HepG2 (cell line): ENCODE measurements around the gene PHLPP2. TPM values are rescaled to one million over a fixed set of nuclear protein-coding genes. Genes with fewer than 3 reads are reported as not detected.

Experiments used
- AHR ChIP-seq: IDR thresholded peaks from 2 replicates; pipeline ENCODE4 v1.6.1; 2018; ENCODE audit warnings: missing genetic modification reagents, missing compliant biosample characterization
- ARNTL ChIP-seq: sonication (generic); formaldehyde crosslinking; IDR thresholded peaks from 2 replicates; pipeline ENCODE4 v1.4.0; 2020; ENCODE audit warnings: mild to moderate bottlenecking, missing genetic modification reagents
- ATF6 ChIP-seq: sonication (generic); formaldehyde crosslinking; conservative IDR thresholded peaks from 2 replicates; pipeline ENCODE4 v1.4.0; 2020; ENCODE audit warnings: missing genetic modification reagents
- DMTF1 ChIP-seq: sonication (generic); formaldehyde crosslinking; IDR thresholded peaks from 2 replicates; pipeline ENCODE4 v1.4.0; 2020; ENCODE audit warnings: mild to moderate bottlenecking, missing genetic modification reagents
- GPBP1L1 ChIP-seq: sonication (generic); formaldehyde crosslinking; IDR thresholded peaks from 2 replicates; pipeline ENCODE4 v1.5.0; 2020; ENCODE audit warnings: mild to moderate bottlenecking, missing genetic modification reagents
- MLX ChIP-seq: IDR thresholded peaks from 2 replicates; pipeline ENCODE4 v1.6.1; 2016
- NBN ChIP-seq: fragments of 450-650 bp; conservative IDR thresholded peaks from 2 replicates; pipeline ENCODE4 v1.6.1; 2017
- SKI ChIP-seq: fragments of 450-650 bp; IDR thresholded peaks from one replicate; pipeline ENCODE4 v1.6.1; 2018; ENCODE audit warnings: mild to moderate bottlenecking; ENCODE audit not compliant: partially characterized antibody
- STAT5B ChIP-seq: sonication (generic); formaldehyde crosslinking; IDR thresholded peaks from 2 replicates; pipeline ENCODE4 v1.4.0; 2020; ENCODE audit warnings: missing genetic modification reagents
- TRIM22 ChIP-seq: fragments of 450-650 bp; IDR thresholded peaks from 2 replicates; pipeline ENCODE4 v1.6.1; 2017
- ZBTB21 ChIP-seq: sonication (generic); formaldehyde crosslinking; IDR thresholded peaks from 2 replicates; pipeline ENCODE4 v1.4.0; 2020; ENCODE audit warnings: missing genetic modification reagents
- ZNF142 ChIP-seq: sonication (generic); formaldehyde crosslinking; IDR thresholded peaks from 2 replicates; pipeline ENCODE4 v1.4.0; 2020; ENCODE audit warnings: missing genetic modification reagents
- ZNF276 ChIP-seq: sonication (generic); formaldehyde crosslinking; IDR thresholded peaks from 2 replicates; pipeline ENCODE4 v1.4.0; 2020; ENCODE audit warnings: mild to moderate bottlenecking, low read depth, missing genetic modification reagents
- ZNF333 ChIP-seq: sonication (generic); formaldehyde crosslinking; IDR thresholded peaks from 2 replicates; pipeline ENCODE4 v1.4.0; 2020; ENCODE audit warnings: mild to moderate bottlenecking, missing genetic modification reagents, borderline replicate concordance
- ZNF577 ChIP-seq: sonication (generic); formaldehyde crosslinking; IDR thresholded peaks from 2 replicates; pipeline ENCODE4 v1.4.0; 2020; ENCODE audit warnings: mild to moderate bottlenecking, low read depth, missing genetic modification reagents, borderline replicate concordance
- polyA plus RNA-seq, 8 experiments: library from polyadenylated mRNA; depleted of rRNA in 3 of 8; stranded (reverse) in 7 of 8; unstranded in 1 of 8; fragments of >200 nt; fragmentation: Illumina TruSeq in 4 of 8; extraction: Trizol in 4 of 8; gene quantifications; 2 replicates each; pipeline versions ENCODE4 v1.2.1 to v1.2.3, GENCODE V29; 2011 to 2016; ENCODE audit warnings: low read depth in 4 of 8, missing spikeins in 1 of 8, mixed read lengths in 1 of 8; ENCODE audit not compliant: insufficient read depth in 1 of 8
- total RNA-seq, 5 experiments: library from RNA; depleted of rRNA; stranded (reverse); fragments of >200 nt; fragmentation: Illumina TruSeq; extraction: Trizol; gene quantifications; 2 replicates each; pipeline ENCODE4 v1.2.3, GENCODE V29; 2016; ENCODE audit warnings: low read depth in 1 of 5

PHLPP2 gene
- total and polyA plus RNA-seq, 2 of the 13 experiments (the other 11 are each of a cell fraction or from before 2014, with no cell fraction given): 8.9 TPM

GRCh38 chr16:71600822-71601221 is 123.7 kb downstream of the PHLPP2 start (continued):
- TF ChIP-seq ZNF333 (CRISPR knock-in tag): 0 out of 2 replicates have a peak, but pooled peaks have one; percentile 2
- TF ChIP-seq ZBTB21 (CRISPR knock-in tag): no peak
- TF ChIP-seq GPBP1L1: no peak
- no peak; the same call in 1 of the 2 replicates for TF ChIP-seq AHR (CRISPR knock-in tag)
- no peak for TF ChIP-seq TRIM22
- TF ChIP-seq ZNF577 (CRISPR knock-in tag): no peak
- TF ChIP-seq ZNF276 (CRISPR knock-in tag): no peak
- TF ChIP-seq ZNF142: no peak
- TF ChIP-seq ATF6: no peak
- TF ChIP-seq STAT5B (CRISPR knock-in tag): no peak
- no peak for TF ChIP-seq SKI
- no peak for TF ChIP-seq NBN
- no peak for TF ChIP-seq MLX
- no peak for TF ChIP-seq ARNTL (CRISPR knock-in tag)
- no peak for TF ChIP-seq DMTF1 (CRISPR knock-in tag)
